AG10803 (cell line): ENCODE data around the gene BCAS3.
A peak's percentile ranks its signal among the peaks of the same experiment; 100 is the strongest.

Experiments
- DNase-seq: peaks from one replicate; pipeline ENCODE4 v3.0.0; 2010; ENCODE audit warnings: low read depth
- H3K4me3 ChIP-seq: 2 replicates; pipeline ENCODE4 v1.5.1; 2011; ENCODE audit warnings: mild to moderate bottlenecking, low read length, control low read depth
- TF ChIP-seq, protein P1 (sequence below): conservative IDR thresholded peaks from 2 replicates; pipeline ENCODE4 v1.5.1; 2011; ENCODE audit warnings: mild to moderate bottlenecking, low read length, control low read depth, inconsistent platforms

The BCAS3 gene

DNA sequence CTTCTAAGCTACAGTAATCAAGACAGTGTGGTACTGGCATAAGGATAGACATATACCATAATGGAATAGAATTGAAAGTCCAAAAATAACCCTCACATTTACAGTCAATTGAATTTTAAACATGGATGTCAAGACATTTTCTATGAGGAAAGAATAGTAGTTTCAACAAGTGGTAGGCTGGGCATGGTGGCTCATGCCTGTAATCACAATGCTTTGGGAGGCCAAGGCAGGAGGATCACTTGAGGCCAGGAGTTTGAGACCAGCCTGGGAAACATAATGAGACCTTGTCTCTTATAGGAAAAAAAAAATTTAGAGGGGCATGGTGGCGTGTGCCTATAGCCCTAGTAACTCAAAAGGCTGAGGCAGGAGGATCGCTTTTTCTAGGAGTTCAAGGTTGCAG is 599.2 kb downstream of the BCAS3 start:
- no peak overlapping the region for H3K4me3 ChIP-seq
- TF ChIP-seq, protein P1, sequence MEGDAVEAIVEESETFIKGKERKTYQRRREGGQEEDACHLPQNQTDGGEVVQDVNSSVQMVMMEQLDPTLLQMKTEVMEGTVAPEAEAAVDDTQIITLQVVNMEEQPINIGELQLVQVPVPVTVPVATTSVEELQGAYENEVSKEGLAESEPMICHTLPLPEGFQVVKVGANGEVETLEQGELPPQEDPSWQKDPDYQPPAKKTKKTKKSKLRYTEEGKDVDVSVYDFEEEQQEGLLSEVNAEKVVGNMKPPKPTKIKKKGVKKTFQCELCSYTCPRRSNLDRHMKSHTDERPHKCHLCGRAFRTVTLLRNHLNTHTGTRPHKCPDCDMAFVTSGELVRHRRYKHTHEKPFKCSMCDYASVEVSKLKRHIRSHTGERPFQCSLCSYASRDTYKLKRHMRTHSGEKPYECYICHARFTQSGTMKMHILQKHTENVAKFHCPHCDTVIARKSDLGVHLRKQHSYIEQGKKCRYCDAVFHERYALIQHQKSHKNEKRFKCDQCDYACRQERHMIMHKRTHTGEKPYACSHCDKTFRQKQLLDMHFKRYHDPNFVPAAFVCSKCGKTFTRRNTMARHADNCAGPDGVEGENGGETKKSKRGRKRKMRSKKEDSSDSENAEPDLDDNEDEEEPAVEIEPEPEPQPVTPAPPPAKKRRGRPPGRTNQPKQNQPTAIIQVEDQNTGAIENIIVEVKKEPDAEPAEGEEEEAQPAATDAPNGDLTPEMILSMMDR = no peak
- DNase-seq = no peak

DNA sequence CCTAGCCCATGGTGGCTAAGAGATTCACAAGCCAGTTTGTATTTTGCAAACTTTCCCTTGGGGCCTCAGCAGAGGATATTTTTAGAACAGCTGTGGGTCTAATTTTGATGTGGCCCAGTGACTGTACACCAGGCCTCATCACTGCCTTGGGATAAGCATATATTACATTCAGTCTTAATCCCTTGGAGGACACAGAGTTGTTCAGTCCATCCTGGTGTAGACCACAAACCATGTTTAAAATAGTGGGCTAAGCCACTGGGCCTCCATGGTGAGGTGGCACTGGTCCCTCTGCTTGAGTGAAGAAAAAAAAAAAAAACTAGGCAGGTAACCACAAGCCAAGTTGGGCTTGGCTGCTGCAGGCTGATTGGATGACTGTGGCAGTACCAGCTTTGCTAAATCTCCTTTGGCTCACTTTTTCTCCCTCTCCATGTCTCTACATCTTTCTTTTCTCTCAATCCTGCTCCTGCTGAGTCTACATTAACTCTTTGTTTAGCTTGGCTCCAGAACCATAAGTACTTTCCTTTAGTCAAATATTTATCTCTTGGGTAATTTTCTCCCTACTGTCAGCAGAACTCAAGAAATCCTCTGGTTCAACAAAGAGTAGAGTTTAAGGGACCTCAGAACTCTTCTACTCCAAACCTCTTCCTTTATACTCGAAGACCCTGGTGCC is 602.0 kb downstream of the BCAS3 start:
- TF ChIP-seq, protein P1 = no peak
- DNase-seq = peak; percentile 36

DNA sequence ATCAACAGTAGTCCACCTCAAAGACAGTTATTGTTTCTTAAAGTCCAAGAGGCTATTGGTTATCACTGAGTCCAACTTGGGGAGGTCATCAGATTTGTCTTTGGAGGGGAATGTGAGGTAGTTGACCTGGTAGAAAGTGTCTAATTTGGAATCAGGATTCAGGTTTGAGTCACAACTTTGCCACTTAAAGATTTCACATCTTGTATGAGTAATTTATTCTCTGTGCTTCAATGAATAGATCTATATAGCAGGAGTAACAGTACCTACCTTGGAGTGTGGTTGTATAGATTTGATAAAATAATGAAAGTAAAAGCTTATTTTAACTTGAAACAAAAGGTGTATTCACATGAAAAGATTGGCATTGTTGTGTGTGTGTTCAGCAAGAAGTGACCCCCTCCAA is 602.7 kb downstream of the BCAS3 start:
- DNase-seq = no peak
- TF ChIP-seq, protein P1 = no peak
- no peak overlapping the region for H3K4me3 ChIP-seq

More for the DNA sequence above, 602.0 kb downstream of the BCAS3 start:
- H3K4me3 ChIP-seq = no peak overlapping the region

DNA sequence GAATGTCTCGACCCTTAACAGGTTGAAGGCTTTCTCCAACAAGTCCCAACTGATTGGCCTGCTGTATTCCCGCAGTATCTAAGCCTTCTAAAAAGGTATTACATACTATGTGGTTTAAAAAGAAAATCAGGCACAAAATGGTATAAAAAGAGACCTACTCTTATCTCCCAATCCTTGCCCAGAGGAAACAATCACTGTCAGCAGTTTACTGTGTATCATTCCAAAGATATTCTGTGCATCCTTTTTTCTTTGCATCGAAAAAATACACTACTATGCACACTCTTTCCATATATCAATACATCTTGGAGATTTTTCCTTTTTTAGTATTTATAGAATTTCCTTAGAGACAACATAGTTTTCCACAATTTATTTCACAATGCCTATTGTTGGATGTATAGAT is 603.2 kb downstream of the BCAS3 start:
- no peak for DNase-seq
- H3K4me3 ChIP-seq = no peak overlapping the region
- TF ChIP-seq, protein P1 = no peak

DNA sequence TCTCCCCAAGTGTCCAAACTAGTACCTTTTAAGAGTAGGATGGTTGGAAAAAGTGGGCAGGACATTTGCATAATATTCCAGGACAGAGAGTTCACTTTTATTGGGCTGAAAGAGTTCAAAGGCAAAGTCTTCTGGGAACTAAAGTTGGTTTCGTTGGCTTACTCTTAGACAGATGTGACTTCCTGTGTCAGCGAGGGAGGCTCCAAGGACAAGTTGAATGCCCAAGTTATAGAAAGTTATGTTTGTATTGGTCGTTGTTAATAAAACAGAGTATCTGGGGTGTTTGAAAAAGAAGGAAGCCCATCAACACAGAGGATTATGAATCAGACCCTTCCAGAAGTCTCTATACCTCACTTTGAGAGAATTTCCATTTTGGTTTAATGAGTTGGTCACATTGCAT is 604.7 kb downstream of the BCAS3 start:
- no peak for DNase-seq
- H3K4me3 ChIP-seq = no peak overlapping the region
- TF ChIP-seq, protein P1 = no peak

DNA sequence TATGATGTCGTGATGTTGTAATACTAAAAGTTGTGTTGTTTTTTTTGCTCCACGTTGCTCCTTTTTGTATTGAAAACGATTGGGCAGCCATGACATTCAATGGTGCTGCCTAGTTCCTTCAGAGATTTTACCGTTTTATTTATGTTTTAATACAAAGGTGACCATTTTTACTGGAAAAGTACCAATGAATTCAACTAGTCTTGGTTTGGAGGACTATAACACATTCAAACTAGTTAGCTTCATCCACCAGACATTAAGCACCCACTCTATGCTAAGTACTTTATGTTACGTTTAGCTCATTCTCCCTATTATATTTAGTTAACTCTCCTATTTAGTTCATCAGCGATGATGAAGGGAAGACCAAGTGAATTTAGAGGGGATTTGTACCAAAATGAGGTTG is 605.4 kb downstream of the BCAS3 start:
- H3K4me3 ChIP-seq = no peak overlapping the region
- DNase-seq = no peak
- TF ChIP-seq, protein P1 = no peak

DNA sequence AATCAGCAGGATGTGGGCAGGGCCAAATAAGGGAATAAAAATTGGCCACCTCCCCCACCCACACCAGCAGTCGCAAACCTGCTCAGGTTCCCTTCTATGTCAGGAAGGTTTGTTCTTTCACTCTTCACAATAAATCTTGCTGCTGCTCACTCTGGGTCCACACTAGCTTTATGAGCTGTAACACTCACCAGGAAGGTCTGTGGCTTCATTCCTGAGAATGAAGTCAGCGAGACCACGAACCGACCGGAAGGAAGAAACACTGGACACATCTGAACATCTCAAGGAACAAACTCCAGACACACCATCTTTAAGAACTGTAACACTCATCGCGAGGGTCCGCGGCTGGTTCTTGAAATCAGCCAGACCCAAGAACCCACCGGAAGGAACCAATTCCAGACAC is 606.5 kb downstream of the BCAS3 start:
- TF ChIP-seq, protein P1 = no peak
- DNase-seq = peak; percentile 80
- no peak overlapping the region for H3K4me3 ChIP-seq
